ENCODE measurements around the gene DOCK4. TPM values are rescaled to one million over a fixed set of nuclear protein-coding genes. Genes with fewer than 3 reads are reported as not detected.

DOCK4 gene
- total RNA-seq, 4 donors from 2014 or later, result 30.8 to 49.8 (median 37.2) TPM

DNA sequence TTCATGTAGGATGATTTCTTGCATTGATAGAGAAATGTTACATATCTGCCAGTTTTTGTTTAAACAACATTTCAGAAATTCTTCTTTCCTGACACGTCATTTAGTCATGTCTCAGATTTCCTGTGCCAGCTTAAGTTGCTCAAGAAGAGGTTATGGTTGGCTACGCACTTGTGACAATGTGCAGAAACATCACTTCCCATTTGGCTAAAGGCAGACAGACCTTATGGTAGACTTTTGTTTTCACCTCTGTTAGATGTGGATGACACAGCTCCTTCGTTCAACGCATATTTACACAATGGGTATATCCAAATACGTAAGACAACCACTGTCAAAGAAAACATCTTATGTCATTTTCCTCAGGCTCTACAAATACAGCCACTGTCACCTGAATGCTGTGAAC, 125.8 kb downstream of the DOCK4 start:
- H3K27me3 ChIP-seq, result no peaks in the 10 kb centered on the region
- H3K9me3 ChIP-seq, result no peaks in the 10 kb centered on the region
- H3K36me3 ChIP-seq, result no peaks in the 10 kb centered on the region
- H3K4me3 ChIP-seq, result no peak overlapping the region
- TF ChIP-seq, protein P1, sequence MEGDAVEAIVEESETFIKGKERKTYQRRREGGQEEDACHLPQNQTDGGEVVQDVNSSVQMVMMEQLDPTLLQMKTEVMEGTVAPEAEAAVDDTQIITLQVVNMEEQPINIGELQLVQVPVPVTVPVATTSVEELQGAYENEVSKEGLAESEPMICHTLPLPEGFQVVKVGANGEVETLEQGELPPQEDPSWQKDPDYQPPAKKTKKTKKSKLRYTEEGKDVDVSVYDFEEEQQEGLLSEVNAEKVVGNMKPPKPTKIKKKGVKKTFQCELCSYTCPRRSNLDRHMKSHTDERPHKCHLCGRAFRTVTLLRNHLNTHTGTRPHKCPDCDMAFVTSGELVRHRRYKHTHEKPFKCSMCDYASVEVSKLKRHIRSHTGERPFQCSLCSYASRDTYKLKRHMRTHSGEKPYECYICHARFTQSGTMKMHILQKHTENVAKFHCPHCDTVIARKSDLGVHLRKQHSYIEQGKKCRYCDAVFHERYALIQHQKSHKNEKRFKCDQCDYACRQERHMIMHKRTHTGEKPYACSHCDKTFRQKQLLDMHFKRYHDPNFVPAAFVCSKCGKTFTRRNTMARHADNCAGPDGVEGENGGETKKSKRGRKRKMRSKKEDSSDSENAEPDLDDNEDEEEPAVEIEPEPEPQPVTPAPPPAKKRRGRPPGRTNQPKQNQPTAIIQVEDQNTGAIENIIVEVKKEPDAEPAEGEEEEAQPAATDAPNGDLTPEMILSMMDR (IDR thresholded peaks at IDR 0.05), result no peak
- no peak for TF ChIP-seq POLR2A (IDR thresholded peaks at IDR 0.05)
- peak; percentile 67 to 85 for TF ChIP-seq EP300 (IDR thresholded peaks at IDR 0.05)
- H3K4me1 ChIP-seq, result peaks cover 0 to 34% (median 9%) of the 10 kb centered on the region in 4 donors
- H3K27ac ChIP-seq, result peak overlapping the region in 2 of 4 donors; percentile 60 to 71
- WGBS, 2 donors, result 70 to 72% methylated on average over 5 of the region's 5 CpGs
- DNase-seq (ENCODE audit: low spot score in 2 of 2), result peak in 1 of 2 donors; percentile 35

DNA sequence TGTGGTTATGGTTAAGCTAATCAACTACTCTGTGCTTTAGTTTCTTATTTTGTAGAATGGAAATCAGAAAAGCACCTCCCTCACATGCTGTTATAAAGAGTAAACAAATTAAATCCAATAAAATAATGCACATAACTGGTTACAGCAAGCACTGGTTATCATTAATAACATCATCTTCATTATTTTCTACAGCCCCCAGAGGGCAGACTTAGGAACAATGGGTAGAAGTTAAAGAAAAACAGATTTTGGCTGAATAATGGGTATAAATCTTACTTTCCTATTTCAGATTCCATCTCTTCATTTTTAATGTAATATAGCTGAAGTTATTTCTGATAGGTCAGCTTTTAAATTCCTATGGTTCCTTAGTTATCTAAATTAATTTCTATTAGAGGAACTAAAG, 126.5 kb downstream of the DOCK4 start:
- Histone ChIP-seq H3K4me3 (no peak overlapping the region), H3K36me3 (no peaks in the 10 kb centered on the region), H3K4me1 (peaks cover 0 to 27% (median 6%) of the 10 kb centered on the region in 4 donors), H3K27ac (peak overlapping the region in 2 of 4 donors; percentile 26 to 50), H3K27me3 (no peaks in the 10 kb centered on the region), H3K9me3 (peaks cover 0 to 2% (median 0%) of the 10 kb centered on the region in 4 donors)
- DNase-seq (ENCODE audit: low spot score in 2 of 2), result no peak
- no peak for TF ChIP-seq POLR2A (IDR thresholded peaks at IDR 0.05)
- TF ChIP-seq, protein P1 (IDR thresholded peaks at IDR 0.05), result no peak
- no peak for TF ChIP-seq EP300 (IDR thresholded peaks at IDR 0.05)

DNA sequence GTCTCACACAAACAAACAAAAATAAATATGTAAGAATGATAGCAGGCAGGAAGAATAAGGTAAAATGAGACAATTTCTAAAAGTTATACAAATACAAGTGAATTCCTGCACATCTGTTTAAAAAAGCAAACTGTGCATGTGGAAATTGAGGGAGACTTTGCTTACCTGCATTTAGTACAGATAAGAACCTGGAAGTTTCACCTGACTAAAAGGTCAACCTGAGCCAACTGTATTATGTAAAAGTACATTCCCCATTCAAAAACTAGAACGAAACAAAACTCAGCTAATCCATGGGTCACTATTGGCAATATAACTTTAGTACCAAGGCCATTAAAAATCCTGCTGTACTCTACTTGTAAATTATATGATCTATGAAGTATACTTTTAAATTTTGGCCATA, 127.1 kb downstream of the DOCK4 start:
- Histone ChIP-seq H3K4me1 (peaks cover 0 to 21% (median 5%) of the 10 kb centered on the region in 4 donors), H3K36me3 (no peaks in the 10 kb centered on the region), H3K4me3 (no peak overlapping the region), H3K27ac (peak overlapping the region in 2 of 4 donors; percentile 26 to 50), H3K9me3 (peaks cover 0 to 7% (median 0%) of the 10 kb centered on the region in 4 donors), H3K27me3 (no peaks in the 10 kb centered on the region)
- DNase-seq (ENCODE audit: low spot score in 2 of 2), result no peak
- TF ChIP-seq, protein P1 (IDR thresholded peaks at IDR 0.05), result no peak
- TF ChIP-seq POLR2A (IDR thresholded peaks at IDR 0.05), result no peak
- no peak for TF ChIP-seq EP300 (IDR thresholded peaks at IDR 0.05)
- 96% methylated on average over 1 of the region's 1 CpG for WGBS, 2 donors

DNA sequence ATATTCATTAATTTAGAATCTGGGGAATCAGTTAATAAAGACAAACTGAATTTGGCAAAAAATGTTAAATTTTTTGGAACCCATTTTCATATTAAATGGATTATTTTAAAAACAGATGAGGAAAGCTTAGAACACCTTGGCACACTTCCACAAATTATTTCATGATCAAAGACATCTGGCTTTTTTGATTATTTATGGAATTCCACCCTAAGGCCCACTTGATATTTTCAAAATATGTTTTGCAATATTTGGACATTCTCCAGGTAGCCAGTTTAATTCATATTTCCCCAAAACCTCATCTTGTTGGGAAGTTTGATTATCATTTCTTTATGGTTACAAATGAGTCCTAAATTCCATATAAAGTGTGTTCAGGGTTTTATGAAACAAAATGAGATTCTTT, 129.9 kb downstream of the DOCK4 start:
- no peak for TF ChIP-seq POLR2A (IDR thresholded peaks at IDR 0.05)
- TF ChIP-seq, protein P1 (IDR thresholded peaks at IDR 0.05), result no peak
- no peak for TF ChIP-seq EP300 (IDR thresholded peaks at IDR 0.05)
- H3K27ac ChIP-seq, result no peak overlapping the region
- peaks cover 0 to 9% (median 0%) of the 10 kb centered on the region in 4 donors for H3K9me3 ChIP-seq
- DNase-seq (ENCODE audit: low spot score in 2 of 2), result no peak
- no peaks in the 10 kb centered on the region for H3K36me3 ChIP-seq
- no peaks in the 10 kb centered on the region for H3K27me3 ChIP-seq
- peaks cover 0 to 18% (median 0%) of the 10 kb centered on the region in 4 donors for H3K4me1 ChIP-seq
- H3K4me3 ChIP-seq, result no peak overlapping the region

DNA sequence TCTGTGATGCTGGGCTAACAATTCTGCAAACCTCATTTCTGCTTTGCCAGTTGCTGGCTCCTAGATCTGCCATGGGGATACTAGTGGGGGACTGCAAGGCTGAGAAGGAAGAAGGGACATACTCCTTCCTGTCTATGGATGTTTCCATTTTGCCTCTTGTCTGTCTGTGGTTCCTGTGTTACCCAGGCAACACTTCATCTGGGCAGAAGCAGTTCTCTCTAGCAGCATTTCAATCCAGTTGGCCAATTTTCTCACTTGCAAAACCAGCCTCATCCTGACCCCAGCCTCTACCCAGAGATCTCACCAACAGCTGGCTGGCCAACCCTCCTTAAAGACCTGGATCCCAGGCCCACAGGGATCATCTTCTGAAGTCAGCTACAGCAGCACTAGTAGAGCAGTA, 131.7 kb downstream of the DOCK4 start:
- Histone ChIP-seq H3K4me1 (peaks cover 0 to 16% (median 0%) of the 10 kb centered on the region in 4 donors), H3K9me3 (peaks cover 0 to 9% (median 0%) of the 10 kb centered on the region in 4 donors), H3K27ac (no peak overlapping the region), H3K27me3 (no peaks in the 10 kb centered on the region), H3K4me3 (no peak overlapping the region), H3K36me3 (no peaks in the 10 kb centered on the region)
- no peak for TF ChIP-seq POLR2A (IDR thresholded peaks at IDR 0.05)
- TF ChIP-seq, protein P1 (IDR thresholded peaks at IDR 0.05), result no peak
- no peak for TF ChIP-seq EP300 (IDR thresholded peaks at IDR 0.05)
- DNase-seq (ENCODE audit: low spot score in 2 of 2), result no peak
